WTC11 (cell line): Measurements from ENCODE around the gene SIRT2.

Experiments used
- CREM ChIP-seq: sonication (generic); formaldehyde crosslinking; IDR thresholded peaks from 2 replicates; pipeline ENCODE4 v1.8.1; 2022; ENCODE audit warnings: mild to moderate bottlenecking, missing genetic modification reagents, moderate library complexity
- JUN ChIP-seq: sonication (generic); formaldehyde crosslinking; IDR thresholded peaks from 2 replicates; pipeline ENCODE4 v1.8.0; 2023; ENCODE audit warnings: mild to moderate bottlenecking, missing genetic modification reagents
- TF ChIP-seq, protein P1 (sequence below): fragments of 200-600 bp; IDR thresholded peaks from 2 replicates; pipeline ENCODE4 v1.8.0; 2022; ENCODE audit warnings: antibody characterized with exemption

DNA sequence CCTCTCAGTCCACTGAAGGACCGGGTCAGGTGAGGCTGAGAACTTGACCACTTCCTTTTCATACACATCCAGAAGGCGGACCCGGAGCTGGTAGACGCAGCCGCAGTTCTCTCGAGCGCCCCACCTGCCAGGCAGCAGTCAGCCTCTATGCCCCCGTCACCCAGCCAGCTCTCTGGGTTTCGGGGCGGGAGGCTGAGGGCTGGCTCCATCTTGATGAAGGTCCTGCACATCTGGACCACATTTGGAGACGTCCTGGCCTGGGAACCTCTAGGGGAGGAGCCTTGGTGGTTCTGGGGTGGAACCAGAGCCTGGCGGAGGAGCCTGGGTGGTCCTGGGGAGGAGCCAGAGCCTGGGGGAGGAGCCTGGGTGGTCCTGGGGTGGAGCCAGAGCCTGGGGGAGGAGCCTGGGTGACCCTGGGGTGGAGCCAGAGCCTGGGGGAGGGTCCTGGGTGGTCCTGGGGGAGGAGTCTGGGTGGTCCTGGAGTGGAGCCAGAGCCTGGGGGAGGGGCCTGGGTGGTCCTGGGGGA is 45.6 kb upstream of the SIRT2 start:
- TF ChIP-seq, protein P1, sequence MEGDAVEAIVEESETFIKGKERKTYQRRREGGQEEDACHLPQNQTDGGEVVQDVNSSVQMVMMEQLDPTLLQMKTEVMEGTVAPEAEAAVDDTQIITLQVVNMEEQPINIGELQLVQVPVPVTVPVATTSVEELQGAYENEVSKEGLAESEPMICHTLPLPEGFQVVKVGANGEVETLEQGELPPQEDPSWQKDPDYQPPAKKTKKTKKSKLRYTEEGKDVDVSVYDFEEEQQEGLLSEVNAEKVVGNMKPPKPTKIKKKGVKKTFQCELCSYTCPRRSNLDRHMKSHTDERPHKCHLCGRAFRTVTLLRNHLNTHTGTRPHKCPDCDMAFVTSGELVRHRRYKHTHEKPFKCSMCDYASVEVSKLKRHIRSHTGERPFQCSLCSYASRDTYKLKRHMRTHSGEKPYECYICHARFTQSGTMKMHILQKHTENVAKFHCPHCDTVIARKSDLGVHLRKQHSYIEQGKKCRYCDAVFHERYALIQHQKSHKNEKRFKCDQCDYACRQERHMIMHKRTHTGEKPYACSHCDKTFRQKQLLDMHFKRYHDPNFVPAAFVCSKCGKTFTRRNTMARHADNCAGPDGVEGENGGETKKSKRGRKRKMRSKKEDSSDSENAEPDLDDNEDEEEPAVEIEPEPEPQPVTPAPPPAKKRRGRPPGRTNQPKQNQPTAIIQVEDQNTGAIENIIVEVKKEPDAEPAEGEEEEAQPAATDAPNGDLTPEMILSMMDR = no peak
- TF ChIP-seq JUN (CRISPR knock-in tag) (no peak), CREM (CRISPR knock-in tag) (no peak)
